ENCODE results near the gene GPR108.
"Not testable (repeated sequence)": the region's sequence is repeated elsewhere in the genome, so short reads cannot be mapped to it uniquely, and the experiment has no call there.

Gene GPR108

GRCh38 chr19:6718741-6719539, 18.4 kb downstream of the GPR108 start:
- DNase-seq: no peak

GRCh38 chr19:6718111-6718740, 19.2 kb downstream of the GPR108 start:
- no peak for DNase-seq

DNA sequence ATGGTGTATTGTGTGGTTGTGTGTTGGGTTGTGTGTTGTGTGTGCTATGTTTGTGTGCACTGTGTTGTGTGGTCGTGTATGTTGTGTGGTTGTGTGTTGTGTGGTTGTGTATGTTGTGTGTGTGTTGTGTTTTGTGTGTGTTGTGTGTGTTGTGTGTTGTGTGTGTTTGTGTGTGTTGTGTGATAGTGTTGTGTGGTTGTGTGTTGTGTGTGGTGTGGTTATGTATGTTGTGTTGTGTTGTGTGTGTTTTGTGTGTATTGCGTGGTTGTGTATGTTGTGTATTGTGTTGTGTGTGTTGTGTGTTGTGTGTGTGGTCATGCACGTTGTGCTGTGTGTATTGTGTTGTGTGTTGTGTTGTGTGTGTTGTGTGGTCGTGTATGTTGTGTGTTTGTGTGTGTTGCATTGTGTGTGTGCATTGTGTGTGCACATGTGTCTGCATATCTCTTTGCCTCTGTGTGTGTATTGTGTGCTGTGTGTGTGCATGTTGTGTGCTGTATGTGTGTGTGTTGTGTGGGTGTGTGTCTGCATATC, 19.9 kb downstream of the GPR108 start:
- no peak for DNase-seq

DNA sequence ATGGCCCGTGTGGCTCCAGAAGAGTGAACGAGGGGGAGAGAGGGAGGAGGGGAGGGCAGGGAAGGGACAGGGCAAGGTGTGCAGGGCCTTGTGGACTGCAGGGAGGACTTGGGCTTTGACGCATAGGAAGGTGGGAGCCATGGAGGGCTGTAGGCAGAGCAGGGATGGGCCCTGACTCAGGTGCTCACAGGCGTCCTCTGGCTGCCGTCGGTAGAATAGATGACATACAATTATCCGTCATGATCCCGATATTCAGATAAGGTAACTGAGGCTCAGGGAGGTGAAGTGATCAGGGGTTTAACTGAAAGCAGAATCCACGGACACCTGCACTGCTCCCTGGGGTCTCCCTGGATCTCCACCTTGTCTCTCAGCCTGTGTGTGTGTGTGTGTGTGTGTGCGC, 20.3 kb downstream of the GPR108 start:
- no peak for DNase-seq

DNA sequence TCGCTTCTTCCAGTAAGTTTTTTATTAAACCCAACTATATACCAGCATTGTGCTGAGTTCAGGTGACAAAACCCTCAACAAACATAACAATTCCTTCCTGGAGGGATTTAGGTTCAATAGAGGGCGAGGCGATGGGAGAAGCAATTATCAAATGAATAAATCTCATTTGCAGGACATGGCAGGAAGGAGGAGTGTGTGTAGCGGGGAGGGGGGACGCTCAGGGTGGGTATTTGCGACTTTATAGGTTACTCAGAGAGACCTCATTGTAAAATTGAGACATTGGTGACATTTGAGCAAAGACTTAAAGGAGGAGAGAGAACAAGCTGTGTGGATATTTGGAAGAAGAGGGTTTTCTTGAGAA, 20.8 kb downstream of the GPR108 start:
- no peak for DNase-seq

DNA sequence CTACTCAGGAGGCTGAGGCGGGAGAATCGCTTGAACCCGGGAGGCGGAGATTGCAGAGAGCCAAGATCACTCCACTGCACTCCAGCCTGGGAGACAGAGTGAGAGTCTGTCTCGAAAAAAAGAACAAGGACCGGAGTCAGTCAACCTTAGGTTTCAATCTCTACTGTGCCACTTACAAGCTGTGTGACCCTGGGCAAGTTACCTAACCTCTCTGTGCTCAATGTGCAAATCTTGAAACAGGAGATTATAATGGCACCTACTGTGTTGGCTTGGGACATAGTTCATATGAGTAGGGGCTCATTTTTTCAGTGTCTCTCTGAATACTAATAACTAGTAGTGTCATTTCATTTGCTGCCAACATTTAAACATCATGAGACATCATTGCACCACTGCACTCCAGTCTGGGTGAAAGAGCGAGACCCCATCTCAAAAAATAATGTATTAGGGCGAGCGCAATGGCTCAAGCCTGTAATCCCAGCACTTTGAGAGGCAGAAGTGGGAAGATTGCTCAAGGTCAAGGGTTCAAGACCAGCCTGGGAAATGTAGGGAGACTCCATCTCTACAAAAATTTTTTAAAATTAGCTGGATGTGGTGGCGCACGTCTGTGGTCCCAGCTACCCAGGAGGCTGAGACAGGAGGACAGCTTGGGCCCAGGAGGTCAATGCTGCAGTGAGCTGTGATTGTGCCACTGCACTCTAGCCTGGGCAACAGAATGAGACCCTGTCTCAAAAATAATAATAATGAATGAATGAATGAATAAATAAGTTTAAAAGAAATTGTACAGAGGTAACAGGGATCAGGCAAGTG, 22.4 kb downstream of the GPR108 start:
- no peak for DNase-seq

- no peak for DNase-seq
Observed at GRCh38 chr19:6713773-6714692, 23.3 kb downstream of the GPR108 start.

- no peak for DNase-seq
Observed at GRCh38 chr19:6712692-6713670, 24.4 kb downstream of the GPR108 start.

DNA sequence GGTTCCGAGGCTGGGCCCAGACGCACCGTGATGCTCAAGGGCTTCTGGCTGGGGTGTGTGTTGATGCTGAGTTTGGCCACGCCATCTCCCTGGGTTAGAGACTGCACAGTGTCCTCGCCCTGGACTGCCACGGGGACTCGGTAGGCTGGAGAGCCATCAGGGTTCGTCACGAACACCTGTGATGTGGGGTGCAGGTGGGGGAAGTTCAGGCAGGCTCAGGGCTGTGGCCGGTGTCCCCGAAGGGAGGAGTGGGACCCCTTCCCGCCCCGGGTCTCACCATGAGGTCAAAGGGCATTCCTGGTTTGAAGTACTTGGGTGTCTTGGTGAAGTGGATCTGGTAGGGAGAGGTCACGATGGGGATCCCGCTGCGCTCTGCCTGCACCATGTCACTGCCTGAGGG, 25.1 kb downstream of the GPR108 start:
- no peak for DNase-seq

DNA sequence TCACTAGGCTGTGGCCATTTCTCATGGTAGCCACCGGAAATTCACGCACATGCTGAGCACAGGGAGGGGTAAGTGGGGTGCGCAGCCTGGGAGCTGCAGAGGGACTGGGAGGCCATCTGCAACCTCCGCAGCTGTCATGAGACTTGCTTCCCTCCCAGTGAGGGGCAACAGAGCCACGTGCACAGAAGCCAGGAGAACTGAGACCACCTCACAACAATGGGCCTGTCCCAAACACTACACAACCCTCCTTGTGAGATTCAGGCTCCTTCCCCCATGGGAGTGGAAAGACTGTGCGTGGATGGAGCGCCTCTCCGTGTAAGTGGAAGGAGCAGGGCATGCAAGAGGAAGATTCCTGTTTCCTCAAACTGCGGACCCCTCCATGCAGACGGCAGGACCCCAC, 25.8 kb downstream of the GPR108 start:
- no peak for DNase-seq

DNA sequence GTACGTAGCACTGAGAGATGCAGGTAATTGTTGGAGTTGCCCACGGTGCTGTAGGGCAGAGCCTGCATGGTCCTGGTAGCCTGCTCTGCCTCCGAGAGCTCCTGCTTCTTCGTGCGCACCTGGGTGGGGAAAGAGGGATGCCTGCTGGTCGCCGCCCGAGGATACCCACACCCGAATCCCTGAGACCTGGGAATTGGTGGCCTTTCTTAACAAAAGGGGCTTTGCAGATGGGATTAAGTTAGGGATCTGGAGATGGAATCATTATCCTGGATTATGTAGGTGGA, 26.4 kb downstream of the GPR108 start:
- DNase-seq: no peak

GRCh38 chr19:6710273-6711077, 26.9 kb downstream of the GPR108 start:
- no peak for DNase-seq

- DNase-seq: no peak
Observed at GRCh38 chr19:6709549-6709948, 27.8 kb downstream of the GPR108 start.

DNA sequence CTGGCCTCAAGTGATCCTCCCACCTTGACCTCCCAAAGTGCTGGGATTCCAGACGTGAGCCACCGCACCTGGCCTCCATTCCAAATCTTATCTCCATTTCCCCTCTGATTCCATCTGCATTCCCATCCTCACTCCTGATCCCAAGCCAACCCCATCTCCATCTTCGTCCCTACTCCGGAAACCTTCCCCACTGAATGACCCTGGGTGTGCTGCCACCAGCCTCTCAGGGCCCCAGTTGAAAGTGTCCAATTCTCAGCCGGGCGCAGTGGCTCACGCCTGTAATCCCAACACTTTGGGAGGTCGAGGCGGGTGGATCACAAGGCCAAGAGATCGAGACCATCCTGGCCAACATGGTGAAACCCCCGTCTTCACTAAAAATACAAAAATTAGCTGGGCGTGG, 28.5 kb downstream of the GPR108 start:
- not testable (repeated sequence) for DNase-seq

- no peak for DNase-seq
Observed at GRCh38 chr19:6708346-6708745, 29.0 kb downstream of the GPR108 start.

GRCh38 chr19:6707658-6708018, 29.7 kb downstream of the GPR108 start:
- DNase-seq: no peak

- DNase-seq: no peak
Observed at GRCh38 chr19:6707011-6707657, 30.2 kb downstream of the GPR108 start.

DNA sequence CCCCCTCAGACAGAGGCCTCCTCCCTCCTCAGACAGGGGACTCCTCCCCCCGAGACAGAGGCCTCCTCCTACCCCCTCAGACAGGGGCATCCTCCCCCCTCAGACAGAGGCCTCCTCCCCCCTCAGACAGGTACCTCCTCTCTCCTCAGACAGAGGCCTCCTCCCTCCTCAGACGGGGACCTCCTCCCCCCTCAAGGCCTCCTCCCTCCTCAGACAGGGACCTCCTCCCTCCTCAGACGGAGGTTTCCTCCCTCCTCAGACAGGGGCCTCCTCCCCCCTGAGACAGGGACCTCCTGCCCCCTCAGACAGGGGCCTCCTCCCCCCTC, 30.8 kb downstream of the GPR108 start:
- DNase-seq: no peak

- no peak for DNase-seq
Observed at GRCh38 chr19:6705931-6706632, 31.3 kb downstream of the GPR108 start.

Data from NCI-H748 treated with DMSO at 0.1 percent for 48 hours (cell line).